Measurements from ENCODE around the gene SESN1.
"Not testable (repeated sequence)": the region's sequence is repeated elsewhere in the genome, so short reads cannot be mapped to it uniquely, and the experiment has no call there.

Gene SESN1

DNA sequence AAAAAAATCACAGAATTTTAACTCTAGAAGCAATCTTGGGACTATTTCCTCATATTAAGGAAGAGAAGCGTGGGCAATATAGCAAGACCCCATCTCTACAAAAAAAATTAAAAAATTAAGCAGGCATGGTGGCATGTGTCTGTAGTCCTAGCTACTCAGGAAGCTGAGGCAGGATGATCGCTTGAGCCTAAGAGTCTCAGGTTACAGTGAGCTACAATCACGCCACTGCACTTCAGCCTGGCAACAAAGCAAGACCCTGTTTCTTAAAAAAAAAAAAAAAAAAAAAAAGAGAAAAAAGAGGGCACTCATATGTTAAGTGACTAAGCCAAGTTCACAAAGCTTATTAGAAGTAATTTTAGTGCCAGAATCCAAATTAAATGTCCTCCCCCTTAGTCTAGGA, 100.8 kb downstream of the SESN1 start:
- DNase-seq = no peak

DNA sequence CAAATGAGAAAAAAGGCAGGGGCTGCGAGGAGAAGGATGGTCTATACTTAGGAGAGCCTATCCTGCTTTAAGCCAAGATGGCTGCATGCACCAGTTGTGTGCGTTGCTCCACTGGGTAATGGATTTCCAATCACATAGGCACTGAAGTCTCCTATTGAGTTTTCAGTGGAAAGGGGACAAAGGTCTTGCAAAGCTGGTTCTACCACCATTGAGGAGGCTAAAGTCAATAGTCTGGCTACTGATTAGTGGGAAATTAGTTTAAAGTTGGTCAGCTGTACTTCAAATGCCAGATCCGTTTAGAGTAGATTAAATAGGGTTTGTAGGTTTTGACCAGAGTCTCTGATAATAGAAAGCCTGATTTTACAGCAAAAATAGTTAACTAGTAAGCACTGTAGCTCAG, 104.9 kb downstream of the SESN1 start:
- no peak for DNase-seq

DNA sequence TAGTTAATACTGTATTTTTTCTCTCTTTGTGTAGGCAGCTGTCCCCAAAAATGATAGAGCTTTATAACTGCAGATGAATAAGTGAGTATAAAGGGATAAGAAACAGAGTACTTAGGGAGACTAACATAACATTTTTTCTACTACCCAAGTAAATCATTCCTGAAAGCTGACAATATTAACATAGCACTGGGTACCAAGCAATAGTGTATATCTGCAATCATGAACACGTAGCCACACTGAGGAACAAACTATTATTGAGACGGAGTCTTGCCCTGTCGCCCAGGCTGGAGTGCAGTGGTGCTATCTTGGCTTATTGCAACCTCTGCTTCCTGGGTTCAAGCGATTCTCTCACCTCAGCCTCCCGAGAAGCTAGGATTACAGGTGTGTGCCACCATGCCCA, 105.9 kb downstream of the SESN1 start:
- DNase-seq = no peak

DNA sequence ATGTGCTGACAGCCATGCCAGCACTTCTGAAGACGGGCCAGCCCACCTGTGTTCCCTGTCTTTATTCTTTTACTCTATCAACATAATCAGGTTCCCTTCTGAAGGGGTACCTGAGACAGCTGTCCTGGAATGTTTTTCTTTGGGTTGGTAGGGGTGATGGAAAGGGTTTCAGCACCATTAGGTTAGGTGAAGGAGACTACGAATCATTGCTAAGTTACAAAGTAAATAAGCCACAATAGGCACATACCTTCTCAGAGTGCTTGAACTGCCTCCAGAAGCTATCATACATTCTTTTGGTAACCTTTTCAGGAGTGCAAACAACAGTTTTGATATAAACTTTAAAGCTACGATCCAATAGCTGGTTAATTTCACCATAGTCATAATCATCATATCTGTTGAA, 106.3 kb downstream of the SESN1 start:
- DNase-seq = no peak

DNA sequence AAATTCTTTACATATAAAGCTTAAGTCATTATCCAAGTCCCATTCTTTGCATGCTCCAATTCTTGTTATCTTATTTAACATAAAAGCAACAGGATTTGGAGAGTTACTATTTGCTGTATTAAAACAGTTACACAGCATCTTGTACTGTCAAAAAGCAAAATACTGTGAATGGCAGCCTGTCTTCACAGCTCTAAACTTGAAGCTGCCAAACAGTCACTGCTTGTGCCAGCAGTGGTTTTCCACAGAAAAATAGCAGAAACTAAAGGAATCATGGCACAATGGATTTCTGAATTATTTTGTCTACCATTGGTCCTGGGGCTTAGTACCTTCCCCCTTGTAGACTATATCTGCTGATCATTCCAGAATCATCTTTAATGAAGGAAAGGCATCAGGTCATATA, 107.5 kb downstream of the SESN1 start:
- no peak for DNase-seq

DNA sequence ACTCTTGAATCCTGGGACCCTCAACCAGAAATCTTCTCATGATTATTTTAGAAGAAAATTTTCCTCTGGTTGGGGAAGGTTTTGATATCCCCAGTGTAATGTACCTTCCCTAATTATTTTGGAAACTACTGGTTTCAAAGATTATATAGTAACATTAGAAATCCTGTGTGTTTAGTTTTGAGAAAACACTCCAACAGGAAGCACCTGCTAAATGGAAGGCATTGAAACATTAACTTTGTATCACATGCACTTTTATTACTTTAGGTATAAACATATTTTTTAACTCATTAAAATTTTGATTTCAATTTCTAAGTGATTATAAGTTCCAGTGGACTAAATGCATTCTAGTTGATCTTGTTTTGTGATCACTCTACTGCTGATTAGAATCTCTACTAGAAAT, 109.3 kb downstream of the SESN1 start:
- DNase-seq = no peak

DNA sequence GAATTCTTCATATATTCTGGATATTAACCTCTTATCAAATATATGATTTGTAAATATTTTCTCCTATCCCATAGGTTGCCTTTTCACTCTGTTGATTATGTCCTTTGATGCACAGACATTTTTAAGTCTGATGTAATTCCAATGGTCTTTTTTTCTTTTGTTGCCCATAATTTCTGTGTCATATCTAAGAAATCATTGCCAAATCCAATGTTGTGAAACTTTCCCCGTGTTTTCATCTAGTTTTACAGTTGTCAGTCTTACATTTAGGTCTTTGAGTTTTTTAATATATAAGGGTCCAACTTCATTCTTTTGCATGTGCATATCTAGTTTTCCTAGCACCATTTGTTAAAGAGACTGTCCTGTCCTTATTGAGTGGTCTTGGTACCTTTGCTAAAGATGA, 111.5 kb downstream of the SESN1 start:
- no peak for DNase-seq

DNA sequence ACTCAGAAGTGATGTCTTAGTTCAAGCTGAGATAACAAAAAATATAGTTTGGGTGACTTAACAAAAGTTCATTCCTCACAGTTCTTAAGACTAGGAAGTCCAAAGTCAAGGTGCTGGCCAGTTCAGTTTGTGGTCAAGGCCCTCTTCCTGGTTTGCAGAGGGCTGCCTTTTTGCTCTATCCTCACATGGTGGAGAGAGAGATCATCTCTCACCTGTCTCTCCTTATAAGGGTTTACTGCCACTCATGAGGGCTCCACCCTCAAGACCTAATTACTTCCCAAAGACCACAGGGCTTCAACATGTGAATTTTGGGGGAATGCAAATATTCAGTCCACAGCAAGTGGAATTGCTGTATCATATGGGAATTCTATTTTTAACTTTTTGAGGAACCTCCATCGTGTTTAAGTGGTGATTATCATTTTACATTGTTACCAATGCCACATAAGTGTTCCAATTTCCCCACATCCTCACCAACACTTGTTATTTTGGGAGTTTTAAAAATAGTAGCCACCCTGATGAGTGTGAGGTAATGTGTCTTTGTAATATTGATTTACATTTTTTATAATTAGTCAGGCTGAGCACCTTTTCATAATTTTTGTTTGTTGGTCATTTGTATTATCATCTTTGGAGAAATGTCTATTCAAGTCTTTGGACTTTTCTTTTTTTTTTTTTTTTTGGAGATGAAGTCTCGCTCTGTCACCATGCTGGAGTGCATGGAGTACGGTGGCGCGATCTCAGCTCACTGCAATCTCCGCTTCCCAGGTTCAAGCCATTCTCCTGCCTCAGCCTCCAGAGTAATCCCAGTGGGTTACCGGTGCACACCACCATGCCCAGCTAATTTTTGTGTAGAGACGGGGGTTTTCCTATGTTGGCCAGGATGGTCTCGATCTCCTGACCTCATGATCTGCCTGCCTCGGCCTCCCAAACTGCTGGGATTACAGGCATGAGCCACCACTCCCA, 112.2 kb downstream of the SESN1 start:
- DNase-seq = no peak

DNA sequence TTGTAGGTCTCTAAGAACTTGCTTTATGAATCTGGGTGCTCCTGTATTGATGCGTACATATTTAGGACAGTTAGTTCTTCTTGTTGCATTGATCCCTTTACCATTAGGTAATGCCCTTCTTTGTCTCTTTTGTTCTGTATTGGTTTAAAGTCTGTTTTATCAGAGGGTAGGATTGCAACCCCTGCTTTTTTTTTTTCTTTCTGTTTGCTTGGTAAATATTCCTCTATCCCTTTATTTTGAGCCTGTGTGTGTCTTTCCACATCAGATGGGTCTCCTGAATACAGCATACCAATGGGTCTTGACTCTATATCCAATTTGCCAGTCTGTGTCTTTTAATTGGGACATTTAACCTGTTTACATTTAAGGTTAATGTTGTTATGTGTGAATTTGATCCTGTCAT, 116.0 kb downstream of the SESN1 start:
- not testable (repeated sequence) for DNase-seq

DNA sequence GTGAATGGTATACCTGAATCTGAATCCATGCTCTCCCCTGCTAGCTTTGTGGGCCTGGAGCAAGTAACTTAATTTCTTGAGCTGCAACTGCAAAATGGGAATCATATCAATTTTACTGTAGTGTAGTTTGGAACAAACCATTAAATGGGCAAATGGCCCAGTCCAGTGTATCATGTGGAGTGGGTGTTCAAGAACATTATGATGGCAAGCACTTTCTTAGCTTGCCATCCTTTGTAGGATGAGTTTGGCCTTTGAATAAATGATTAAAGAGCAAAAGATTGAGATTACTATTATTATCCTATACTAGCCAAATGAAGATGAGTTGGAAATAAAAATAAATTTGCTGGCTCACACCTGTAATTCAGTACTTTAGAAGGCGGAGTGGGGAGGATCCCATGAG, 120.4 kb downstream of the SESN1 start:
- no peak for DNase-seq

DNA sequence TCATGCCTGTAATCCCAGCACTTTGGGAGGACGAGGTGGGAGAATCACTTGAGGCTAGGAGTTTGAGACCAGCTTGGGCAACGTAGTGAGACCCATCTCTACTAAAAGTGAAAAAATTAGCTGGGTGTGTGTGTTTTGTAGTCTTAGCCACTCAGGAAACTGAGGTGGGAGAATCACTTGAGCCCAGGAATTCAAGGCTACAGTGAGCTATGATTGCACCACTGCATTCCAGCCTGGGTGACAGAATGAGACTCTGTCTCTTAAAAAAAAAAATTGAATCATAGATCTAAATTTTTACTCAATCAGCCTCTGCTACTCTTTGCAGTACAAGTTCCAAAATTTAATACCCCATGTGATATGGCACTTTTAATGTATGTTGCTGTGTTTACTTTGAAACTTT, 124.9 kb downstream of the SESN1 start:
- DNase-seq = no peak

DNA sequence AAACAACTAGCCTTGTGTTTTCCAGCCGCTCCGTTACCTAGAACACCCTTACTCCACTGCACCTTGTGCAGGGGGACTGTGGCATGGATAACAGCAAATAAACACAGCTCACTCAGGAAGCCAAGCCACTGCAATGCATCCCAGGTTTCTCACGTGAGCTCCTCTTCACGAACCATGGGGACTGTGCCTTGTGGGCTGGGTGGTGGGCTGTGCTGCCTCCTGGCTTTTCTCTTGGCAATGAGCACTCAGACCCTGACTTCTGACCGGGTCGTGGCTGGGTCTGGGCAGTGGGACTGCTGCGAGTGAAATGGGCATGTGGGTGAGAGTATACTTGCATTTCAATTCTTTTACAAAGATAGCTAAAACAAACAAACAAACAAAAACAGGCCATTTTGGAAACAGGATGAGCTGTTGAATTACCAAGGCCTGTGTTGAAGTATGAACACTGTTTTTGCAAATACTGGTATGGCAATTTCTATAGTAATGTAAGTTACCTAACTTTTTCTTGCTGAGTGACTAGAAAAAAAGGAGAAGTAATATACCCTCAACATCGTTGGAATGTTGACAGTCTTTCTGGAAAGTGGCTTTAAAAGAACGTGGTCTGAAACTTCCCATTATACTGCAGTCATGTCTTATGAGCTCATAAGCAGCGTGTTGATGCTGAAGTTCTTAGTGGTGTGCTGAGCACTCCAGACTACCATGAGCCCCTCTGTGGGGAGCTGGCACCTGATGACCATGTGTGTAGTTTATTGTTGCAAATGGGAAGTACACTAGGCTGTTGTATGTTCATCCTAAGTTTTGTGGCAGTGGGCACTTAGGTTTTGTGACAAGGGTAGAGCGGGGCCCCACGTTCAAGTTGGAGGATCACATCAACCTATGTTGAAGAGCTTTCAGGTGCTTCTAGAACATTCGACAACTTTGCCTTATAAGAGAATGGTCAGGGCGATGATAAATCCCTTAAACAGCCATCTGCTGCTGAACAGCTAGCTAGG, 126.0 kb downstream of the SESN1 start:
- no peak for DNase-seq

DNA sequence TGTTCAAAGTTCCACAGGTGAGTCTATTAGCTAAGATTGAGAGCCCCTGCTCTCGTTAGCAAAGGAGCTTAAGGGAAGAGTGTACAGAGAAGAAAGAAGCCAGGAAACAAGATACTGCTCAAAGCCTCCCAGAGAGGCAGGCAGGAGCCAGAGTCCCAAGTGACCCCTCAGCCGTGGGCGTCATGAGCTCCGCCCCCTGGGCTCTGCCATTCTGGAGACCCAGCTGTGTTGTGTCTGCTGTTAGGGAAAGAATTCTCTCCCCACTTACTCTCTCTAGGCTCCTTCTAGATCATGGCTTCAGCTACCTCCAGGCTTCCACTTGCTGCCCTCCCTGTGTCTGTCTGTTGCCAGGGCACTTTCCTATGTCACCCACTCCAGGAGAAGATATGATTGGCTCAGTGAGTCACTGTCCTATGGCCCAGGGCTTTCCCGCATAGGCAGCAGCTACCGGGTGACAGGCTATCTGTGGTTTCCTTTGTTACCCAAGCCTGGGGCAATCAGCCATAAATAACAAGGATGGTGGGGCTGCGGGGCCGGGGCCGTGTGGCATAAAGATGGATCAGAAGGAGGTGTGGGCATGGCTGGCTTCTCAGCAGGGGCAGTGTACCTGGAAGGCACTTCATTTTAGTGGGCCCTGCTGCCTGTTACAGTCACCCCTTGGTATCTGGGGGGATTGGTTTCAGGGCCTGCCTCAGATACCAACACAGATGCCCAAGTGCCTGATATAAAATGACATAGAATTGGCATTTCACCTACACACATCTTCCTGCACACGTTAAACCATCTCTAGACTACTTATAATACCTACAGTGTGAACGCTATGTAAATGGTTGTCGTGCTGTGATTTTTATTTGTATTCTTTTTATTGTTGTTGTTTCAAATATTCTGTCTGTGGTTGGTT, 127.5 kb downstream of the SESN1 start:
- DNase-seq = peak; percentile 75

DNA sequence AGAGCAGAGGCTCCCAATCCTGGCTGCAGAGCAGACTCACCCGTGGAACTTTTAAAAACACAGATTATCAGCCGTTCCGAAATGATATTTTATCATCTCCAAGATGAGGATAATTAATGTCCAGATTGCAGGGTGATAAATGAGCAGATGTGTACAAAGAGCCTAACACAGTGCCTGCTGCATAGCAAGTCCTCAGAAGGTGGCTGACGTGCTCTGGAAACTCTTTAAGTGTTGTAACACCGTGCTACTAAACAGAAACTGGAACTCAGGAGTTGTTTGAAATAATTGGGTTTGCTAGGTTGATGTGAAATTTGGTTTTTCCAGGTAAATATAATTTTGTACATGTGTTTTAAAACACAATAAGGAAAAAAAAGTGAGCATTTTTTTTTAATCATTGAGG, 128.4 kb downstream of the SESN1 start:
- no peak for DNase-seq

DNA sequence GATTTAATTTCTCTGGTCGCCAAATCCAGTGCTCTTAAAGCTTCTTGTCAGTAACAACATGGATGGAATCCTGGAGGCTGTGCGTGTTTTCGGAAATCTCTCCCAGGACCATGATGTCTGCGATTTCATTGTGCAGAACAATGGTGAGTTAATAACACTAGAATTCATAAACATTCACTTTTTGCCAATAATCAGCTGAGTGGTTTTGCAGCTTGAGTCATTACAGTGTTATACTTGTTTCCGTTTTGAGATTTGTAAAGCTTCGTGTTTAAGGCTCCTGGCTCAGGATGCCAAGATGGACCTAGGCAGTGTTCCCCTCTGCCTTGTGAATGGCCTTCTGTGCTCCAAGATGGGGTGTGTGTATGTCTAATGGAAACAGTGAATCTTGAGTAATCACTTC, 132.7 kb downstream of the SESN1 start:
- DNase-seq = no peak

DNA sequence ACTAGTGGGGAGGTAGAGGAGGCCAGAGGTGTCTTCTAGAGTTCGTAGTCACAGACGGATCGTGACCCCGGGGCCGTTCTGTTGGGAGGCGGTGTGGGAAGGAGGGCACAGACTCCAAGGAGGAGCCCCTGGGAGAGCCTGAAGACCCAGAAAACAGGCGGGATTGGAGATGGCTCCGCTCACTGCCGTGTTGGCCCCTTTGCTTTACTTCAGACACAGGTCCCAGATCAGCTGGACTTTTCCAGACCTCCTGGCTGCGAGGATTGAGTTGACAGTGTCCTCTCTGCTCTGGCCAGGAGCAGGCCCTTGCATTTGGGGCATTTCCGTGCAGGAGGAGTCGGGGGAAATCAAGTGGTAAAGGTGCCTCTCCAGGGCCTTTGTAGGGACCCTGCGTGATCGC, 133.6 kb downstream of the SESN1 start:
- DNase-seq = no peak

DNA sequence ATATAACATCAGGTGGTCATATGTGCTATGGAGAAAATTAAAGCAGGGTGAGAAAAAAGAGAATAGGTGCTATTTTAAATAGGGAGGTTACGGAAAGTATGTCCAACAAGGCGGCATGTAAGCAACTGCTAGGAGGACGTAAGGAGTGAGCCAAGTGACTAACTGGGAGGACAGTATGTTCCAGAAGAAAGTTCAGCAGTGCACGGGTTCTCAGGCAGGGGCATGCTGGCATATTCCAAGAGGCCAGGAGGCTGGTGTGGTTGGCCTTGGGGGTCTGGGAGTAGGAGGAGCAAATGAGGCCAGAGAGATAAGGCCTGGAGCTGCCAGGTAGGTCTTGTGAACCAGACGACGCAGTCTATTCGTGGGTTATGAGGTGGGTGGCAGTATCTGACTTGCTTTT, 134.0 kb downstream of the SESN1 start:
- DNase-seq = no peak

DNA sequence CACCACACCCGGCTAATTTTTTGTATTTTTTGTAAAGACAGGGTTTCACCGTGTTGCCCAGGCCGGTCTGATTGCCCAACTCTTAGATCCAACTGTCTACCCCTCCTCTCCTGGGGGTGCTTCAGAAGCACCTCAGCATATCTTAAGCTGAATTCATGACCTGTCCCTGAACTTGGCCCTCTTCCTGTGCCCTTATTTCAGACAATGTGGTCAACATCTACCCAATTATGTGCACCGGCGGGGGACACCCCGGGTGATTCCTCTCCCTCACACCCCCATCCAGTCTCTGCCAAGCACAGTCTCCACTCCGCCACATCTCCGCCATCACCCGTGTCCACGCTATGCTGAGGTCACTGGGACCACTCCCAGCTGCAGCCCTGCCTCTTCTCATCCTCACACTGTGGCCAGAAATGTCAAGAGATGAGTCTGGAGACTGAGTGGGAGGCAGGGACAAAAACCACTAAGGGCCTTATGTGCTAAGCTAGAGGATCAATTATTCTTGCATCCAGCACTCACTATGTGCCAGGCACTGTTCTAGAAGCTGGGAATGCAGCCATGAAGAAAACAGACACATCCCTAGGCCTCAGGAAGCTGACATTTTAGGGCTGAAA, 134.6 kb downstream of the SESN1 start:
- no peak for DNase-seq

DNA sequence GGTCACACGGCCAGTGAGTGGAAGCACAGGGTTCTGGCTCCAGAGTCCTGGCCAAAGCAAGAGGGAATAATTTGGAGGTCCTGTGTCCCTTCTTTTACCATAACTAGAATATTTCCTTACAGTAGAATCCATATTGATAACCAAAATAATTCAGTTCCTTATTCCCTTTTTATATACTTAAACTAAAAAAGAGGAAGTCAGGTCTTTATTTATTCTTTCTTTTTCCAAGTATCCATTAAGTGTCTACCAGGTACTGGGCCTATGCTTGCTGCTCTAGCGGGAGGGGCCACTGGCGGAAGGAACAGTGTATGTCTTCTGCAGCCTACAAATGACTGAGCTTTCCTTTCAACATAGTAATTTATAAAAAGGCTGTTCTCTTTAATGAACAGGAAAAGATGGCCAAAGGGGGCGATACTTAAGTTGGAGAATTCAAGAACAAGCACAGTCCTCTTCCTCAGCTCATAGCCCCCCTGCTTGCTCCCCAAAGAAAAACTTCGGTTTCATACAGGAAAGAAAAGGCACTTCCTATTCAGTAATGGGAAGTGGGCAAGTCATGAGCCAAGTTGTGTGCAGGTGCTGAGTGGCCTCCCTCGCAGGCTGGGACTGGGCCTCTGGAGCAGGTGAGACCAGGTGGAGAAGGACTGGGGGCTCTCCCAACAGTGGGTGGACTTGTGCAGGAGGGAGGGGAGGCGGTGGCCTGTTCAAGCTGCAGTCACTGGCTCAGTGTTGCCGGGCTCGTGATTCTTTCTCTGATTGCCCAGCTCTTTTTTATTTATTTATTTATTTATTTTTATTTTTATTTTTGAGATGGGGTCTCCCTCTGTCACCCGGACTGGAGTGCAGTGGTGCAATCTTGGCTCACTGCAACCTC, 135.5 kb downstream of the SESN1 start:
- DNase-seq = no peak

DNA sequence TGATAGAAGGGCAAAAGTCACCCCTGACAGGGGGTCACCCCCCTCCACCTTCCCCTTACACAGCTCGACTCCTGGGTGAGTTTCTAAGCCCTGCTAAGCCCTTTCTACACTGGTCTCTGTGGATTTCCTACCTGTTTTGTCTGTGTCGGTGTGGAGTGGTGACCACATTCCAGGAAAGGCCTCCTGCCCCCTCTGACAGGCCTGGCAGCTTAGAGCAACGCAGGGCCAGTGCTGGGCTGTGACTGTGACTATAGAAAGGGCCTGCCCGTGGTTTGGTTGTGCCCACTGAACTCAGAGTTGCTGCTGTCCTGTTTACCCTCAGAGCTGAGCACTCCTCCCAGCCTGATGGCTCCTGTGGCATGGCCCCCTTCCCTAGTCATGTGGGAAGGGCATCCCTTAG, 137.4 kb downstream of the SESN1 start:
- DNase-seq = no peak

DNA sequence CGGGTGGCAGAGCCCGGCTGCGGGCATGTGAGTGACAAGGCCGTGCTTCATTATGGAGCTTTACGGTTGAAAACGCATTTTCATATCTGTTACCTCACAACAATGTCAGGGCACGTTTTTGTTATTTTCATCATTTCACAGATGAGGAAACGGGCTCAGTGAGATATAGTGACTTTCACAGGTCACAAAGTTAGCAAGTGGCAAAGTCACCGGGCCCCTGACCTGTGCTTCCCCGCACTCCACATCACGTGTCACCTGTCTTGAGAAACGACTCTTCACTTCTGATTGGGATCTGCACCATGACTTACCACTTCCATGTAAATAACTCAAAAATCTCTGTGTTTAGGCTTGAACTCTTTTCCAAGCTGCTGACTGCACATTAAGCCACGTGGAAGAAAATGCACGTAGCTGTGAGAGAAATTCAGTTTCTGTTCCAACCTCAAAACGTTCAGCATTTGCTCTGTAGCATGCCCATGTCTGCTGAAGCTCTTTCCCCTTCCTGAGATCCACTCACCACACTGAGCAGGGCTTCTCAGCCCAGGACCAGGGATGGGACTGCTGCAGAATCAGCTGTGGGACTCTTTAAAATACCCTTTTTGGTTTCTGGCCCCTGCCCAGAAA, 139.2 kb downstream of the SESN1 start:
- DNase-seq = no peak

Data from CD4-positive, alpha-beta T cell treated with Interferon gamma for 1 hour (primary cell).